ENCODE results near the gene KLF16. TPM values are rescaled to one million over a fixed set of nuclear protein-coding genes. Genes with fewer than 3 reads are reported as not detected.

KLF16 gene
- total and polyA plus RNA-seq, 9 of the 15 experiments (the other 6 are each of a cell fraction or from before 2014, with no cell fraction given), result 0.04 to 60.4 (median 6.8) TPM

DNA sequence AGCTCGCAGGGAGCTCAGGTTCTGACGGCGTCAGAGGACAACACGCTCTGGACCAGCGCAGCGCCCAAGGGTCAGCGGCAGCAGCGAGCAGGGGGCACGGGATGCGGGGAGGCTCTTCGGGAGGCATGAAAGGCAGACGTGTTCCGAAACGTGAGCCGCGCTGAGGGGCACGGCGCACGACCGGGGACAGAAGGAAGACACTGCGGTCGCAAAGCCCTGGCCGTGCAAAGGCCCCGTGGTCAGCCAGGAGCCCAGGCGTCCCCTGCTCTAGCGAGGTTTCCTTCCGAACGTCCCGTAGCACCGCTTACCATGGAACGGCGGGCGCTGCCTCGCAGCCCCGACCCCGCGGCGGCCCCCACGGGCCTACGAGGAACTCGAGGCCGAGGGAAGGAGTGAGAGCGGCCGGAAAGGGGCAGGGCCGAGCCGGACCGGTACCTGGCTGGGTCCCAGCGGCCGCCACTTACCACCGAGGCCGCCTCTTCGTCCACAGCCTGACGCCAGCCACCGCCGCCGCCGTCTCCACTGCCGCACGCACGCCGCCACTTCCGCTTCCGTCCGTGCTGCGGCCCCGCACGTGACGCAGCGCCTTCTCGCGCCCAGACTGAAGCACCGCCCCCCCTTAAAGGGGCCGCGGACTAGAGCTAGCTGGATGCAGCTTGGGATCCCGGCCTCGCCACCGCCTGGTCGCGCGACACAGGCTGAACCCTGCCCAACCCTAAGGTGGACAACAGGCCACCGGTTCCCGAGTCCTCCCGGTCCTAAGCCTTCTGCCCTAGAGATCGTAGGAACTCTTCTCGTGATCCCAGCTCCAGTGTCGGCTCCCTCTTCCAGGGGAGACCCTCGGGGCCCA, 12.5 kb upstream of the KLF16 start (continued):
- TF ChIP-seq, protein P1, sequence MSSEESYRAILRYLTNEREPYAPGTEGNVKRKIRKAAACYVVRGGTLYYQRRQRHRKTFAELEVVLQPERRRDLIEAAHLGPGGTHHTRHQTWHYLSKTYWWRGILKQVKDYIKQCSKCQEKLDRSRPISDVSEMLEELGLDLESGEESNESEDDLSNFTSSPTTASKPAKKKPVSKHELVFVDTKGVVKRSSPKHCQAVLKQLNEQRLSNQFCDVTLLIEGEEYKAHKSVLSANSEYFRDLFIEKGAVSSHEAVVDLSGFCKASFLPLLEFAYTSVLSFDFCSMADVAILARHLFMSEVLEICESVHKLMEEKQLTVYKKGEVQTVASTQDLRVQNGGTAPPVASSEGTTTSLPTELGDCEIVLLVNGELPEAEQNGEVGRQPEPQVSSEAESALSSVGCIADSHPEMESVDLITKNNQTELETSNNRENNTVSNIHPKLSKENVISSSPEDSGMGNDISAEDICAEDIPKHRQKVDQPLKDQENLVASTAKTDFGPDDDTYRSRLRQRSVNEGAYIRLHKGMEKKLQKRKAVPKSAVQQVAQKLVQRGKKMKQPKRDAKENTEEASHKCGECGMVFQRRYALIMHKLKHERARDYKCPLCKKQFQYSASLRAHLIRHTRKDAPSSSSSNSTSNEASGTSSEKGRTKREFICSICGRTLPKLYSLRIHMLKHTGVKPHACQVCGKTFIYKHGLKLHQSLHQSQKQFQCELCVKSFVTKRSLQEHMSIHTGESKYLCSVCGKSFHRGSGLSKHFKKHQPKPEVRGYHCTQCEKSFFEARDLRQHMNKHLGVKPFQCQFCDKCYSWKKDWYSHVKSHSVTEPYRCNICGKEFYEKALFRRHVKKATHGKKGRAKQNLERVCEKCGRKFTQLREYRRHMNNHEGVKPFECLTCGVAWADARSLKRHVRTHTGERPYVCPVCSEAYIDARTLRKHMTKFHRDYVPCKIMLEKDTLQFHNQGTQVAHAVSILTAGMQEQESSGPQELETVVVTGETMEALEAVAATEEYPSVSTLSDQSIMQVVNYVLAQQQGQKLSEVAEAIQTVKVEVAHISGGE (CRISPR knock-in tag; IDR thresholded peaks at IDR 0.05), result peak in 2 of 3 experiments; percentile 23 to 85; a peak in 2 of 6 replicates
- TF ChIP-seq ZNF274 (IDR thresholded peaks at IDR 0.05; ENCODE audit: borderline replicate concordance, low read depth, low read length) (no peak), PML (IDR thresholded peaks at IDR 0.05; ENCODE audit: low read length) (peak; percentile 77), MAFF (IDR thresholded peaks at IDR 0.05; ENCODE audit: low read length) (no peak), HIVEP1 (CRISPR knock-in tag; IDR thresholded peaks at IDR 0.05) (0 out of 2 replicates have a peak, but pooled peaks have one; percentile 2), HSF4 (CRISPR knock-in tag; IDR thresholded peaks at IDR 0.05; ENCODE audit: borderline replicate concordance) (no peak), ARID1B (IDR thresholded peaks at IDR 0.05) (no peak), HNRNPL (IDR thresholded peaks at IDR 0.05; ENCODE audit: low read depth, low read length) (0 out of 2 replicates have a peak, but pooled peaks have one; percentile 31), MEIS2 (IDR thresholded peaks at IDR 0.05; ENCODE audit: partially characterized antibody) (no peak), SMARCB1 (IDR thresholded peaks at IDR 0.05; ENCODE audit: insufficient read length, low read depth) (no peak), ZNF263 (CRISPR knock-in tag; IDR thresholded peaks at IDR 0.05; ENCODE audit: borderline replicate concordance) (peak; percentile 52; the same call in 1 of the 2 replicates), ZNF23 (CRISPR knock-in tag; IDR thresholded peaks at IDR 0.05) (no peak), POLR2AphosphoS2 (IDR thresholded peaks at IDR 0.05; ENCODE audit: low read length) (peak; percentile 97), E2F5 (CRISPR knock-in tag; IDR thresholded peaks at IDR 0.05) (no peak), NFRKB (IDR thresholded peaks at IDR 0.05; ENCODE audit: low read depth) (no peak), RCOR1 (IDR thresholded peaks at IDR 0.05; ENCODE audit: borderline replicate concordance in 1 of 2, low read depth in 2 of 2, low read length in 2 of 2) (no peak), ZNF12 (CRISPR knock-in tag; IDR thresholded peaks at IDR 0.05) (no peak)
- TF ChIP-seq, protein P2, sequence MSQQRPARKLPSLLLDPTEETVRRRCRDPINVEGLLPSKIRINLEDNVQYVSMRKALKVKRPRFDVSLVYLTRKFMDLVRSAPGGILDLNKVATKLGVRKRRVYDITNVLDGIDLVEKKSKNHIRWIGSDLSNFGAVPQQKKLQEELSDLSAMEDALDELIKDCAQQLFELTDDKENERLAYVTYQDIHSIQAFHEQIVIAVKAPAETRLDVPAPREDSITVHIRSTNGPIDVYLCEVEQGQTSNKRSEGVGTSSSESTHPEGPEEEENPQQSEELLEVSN (IDR thresholded peaks at IDR 0.05; ENCODE audit: borderline replicate concordance in 1 of 2, extremely low read depth in 1 of 2, insufficient read depth in 1 of 2, insufficient read length in 1 of 2, low read depth in 1 of 2, low read length in 1 of 2, poor library complexity in 1 of 2, severe bottlenecking in 1 of 2), result peak; percentile 89 to 92
- TF ChIP-seq, protein P3, sequence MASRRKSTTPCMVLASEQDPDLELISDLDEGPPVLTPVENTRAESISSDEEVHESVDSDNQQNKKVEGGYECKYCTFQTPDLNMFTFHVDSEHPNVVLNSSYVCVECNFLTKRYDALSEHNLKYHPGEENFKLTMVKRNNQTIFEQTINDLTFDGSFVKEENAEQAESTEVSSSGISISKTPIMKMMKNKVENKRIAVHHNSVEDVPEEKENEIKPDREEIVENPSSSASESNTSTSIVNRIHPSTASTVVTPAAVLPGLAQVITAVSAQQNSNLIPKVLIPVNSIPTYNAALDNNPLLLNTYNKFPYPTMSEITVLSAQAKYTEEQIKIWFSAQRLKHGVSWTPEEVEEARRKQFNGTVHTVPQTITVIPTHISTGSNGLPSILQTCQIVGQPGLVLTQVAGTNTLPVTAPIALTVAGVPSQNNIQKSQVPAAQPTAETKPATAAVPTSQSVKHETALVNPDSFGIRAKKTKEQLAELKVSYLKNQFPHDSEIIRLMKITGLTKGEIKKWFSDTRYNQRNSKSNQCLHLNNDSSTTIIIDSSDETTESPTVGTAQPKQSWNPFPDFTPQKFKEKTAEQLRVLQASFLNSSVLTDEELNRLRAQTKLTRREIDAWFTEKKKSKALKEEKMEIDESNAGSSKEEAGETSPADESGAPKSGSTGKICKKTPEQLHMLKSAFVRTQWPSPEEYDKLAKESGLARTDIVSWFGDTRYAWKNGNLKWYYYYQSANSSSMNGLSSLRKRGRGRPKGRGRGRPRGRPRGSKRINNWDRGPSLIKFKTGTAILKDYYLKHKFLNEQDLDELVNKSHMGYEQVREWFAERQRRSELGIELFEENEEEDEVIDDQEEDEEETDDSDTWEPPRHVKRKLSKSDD (conservative IDR thresholded peaks at IDR 0.05; ENCODE audit: low read length), result no peak
